ENCODE results near the gene PREX1. TPM values are rescaled to one million over a fixed set of nuclear protein-coding genes. Genes with fewer than 3 reads are reported as not detected.

Gene PREX1
- polyA plus RNA-seq, 1 donor (not counting 4 experiments of a cell fraction or from before 2014, with no cell fraction given): 0.22 TPM

DNA sequence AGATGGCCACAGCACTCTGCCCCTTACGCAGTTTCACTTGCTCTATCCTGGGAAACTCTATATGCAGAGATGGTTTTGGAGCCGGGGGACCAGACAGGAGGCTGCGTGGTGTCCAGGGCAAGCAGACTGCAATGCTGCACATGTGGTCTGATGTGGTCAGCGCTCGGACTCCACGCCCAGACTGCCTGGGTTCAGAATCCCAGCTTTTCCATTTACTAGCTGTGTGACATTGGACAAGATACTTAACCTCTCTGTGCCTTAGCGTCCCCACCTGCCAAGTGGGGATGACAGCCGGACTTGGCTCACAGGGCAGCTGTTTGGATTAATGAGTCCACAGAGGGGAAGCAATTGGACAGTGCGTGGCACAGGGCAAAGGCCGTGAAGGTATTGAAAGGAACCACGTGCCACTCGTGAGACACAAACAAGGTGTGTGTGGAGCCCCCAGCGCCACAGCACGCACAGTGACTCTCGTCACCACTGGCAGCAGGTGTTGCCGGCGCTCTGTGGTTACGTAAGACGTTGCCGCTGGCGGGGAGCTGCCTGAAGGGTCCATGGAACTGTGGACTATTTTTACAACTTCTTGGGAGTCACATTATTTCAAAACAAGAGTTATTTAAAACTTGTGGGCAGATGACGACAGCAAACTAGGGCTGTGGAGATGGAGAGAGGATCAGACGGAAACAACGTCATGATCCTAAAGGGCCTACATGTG, 201.4 kb downstream of the PREX1 start:
- Histone ChIP-seq H3K79me2 (ENCODE audit: control insufficient read depth, insufficient read depth, low read length) (no peaks in the 10 kb centered on the region), H3K36me3 (ENCODE audit: control insufficient read depth in 2 of 2, extremely low read depth in 1 of 2, insufficient read depth in 2 of 2, low read length in 2 of 2) (no peaks in the 10 kb centered on the region), H3K9me1 (ENCODE audit: control insufficient read depth, extremely low read depth, insufficient read depth, low read length) (no peaks in the 10 kb centered on the region), H3K4me3 (ENCODE audit: control insufficient read depth in 2 of 3, extremely low read depth in 1 of 3, insufficient read depth in 2 of 3, low read depth in 1 of 3, low read length in 3 of 3) (no peak overlapping the region), H2AFZ (ENCODE audit: control insufficient read depth, low read length) (no peak overlapping the region), H3K4me2 (ENCODE audit: control insufficient read depth, extremely low read depth, insufficient read depth, low read depth, low read length) (no peak overlapping the region), H4K20me1 (ENCODE audit: control insufficient read depth, extremely low read depth, insufficient read depth, low read length) (no peaks in the 10 kb centered on the region), H3K27ac (ENCODE audit: control insufficient read depth, insufficient read depth, low read length) (no peak overlapping the region), H3K4me1 (ENCODE audit: control insufficient read depth, extremely low read depth, insufficient read depth, low read length) (peaks cover 5% of the 10 kb centered on the region), H3K27me3 (ENCODE audit: control insufficient read depth, extremely low read depth, insufficient read depth, low read length) (no peaks in the 10 kb centered on the region), H3K9me3 (ENCODE audit: control insufficient read depth, low read depth, low read length) (no peaks in the 10 kb centered on the region), H3K9ac (ENCODE audit: control insufficient read depth, extremely low read depth, insufficient read depth, low read length) (no peak overlapping the region)
- TF ChIP-seq EZH2 (IDR thresholded peaks at IDR 0.05; ENCODE audit: low read length) (no peak), CTCF (optimal IDR thresholded peaks at IDR 0.05 in 1 of 3, IDR thresholded peaks at IDR 0.05 in 1 of 3, conservative IDR thresholded peaks at IDR 0.05 in 1 of 3; ENCODE audit: extremely low read depth in 1 of 3, insufficient read depth in 2 of 3, low read length in 3 of 3) (no peak)
- dilution Hi-C loops (cut with MboI; ENCODE audit: extremely low pct_ligation_motif_present, low sequenced_read_pairs): no loop called here
- DNase-seq (ENCODE audit: low read depth, low spot score) (no peak), FAIRE-seq (no peak)

GRCh38 chr20:48625136-48625900, 202.5 kb downstream of the PREX1 start:
- Histone ChIP-seq H3K27me3 (ENCODE audit: control insufficient read depth, extremely low read depth, insufficient read depth, low read length) (no peaks in the 10 kb centered on the region), H3K79me2 (ENCODE audit: control insufficient read depth, insufficient read depth, low read length) (no peaks in the 10 kb centered on the region), H3K4me1 (ENCODE audit: control insufficient read depth, extremely low read depth, insufficient read depth, low read length) (peaks cover 14% of the 10 kb centered on the region), H3K27ac (ENCODE audit: control insufficient read depth, insufficient read depth, low read length) (no peak overlapping the region), H2AFZ (ENCODE audit: control insufficient read depth, low read length) (no peak overlapping the region), H3K4me2 (ENCODE audit: control insufficient read depth, extremely low read depth, insufficient read depth, low read depth, low read length) (no peak overlapping the region), H3K36me3 (ENCODE audit: control insufficient read depth in 2 of 2, extremely low read depth in 1 of 2, insufficient read depth in 2 of 2, low read length in 2 of 2) (no peaks in the 10 kb centered on the region), H3K9me3 (ENCODE audit: control insufficient read depth, low read depth, low read length) (no peaks in the 10 kb centered on the region), H3K9me1 (ENCODE audit: control insufficient read depth, extremely low read depth, insufficient read depth, low read length) (no peaks in the 10 kb centered on the region), H3K9ac (ENCODE audit: control insufficient read depth, extremely low read depth, insufficient read depth, low read length) (no peak overlapping the region), H4K20me1 (ENCODE audit: control insufficient read depth, extremely low read depth, insufficient read depth, low read length) (no peaks in the 10 kb centered on the region), H3K4me3 (ENCODE audit: control insufficient read depth in 2 of 3, extremely low read depth in 1 of 3, insufficient read depth in 2 of 3, low read depth in 1 of 3, low read length in 3 of 3) (no peak overlapping the region)
- dilution Hi-C loops (cut with MboI; ENCODE audit: extremely low pct_ligation_motif_present, low sequenced_read_pairs): no loop called here
- no peak for FAIRE-seq
- DNase-seq (ENCODE audit: low read depth, low spot score): no peak
- no peak for TF ChIP-seq CTCF (optimal IDR thresholded peaks at IDR 0.05 in 1 of 3, IDR thresholded peaks at IDR 0.05 in 1 of 3, conservative IDR thresholded peaks at IDR 0.05 in 1 of 3; ENCODE audit: extremely low read depth in 1 of 3, insufficient read depth in 2 of 3, low read length in 3 of 3)
- no peak for TF ChIP-seq EZH2 (IDR thresholded peaks at IDR 0.05; ENCODE audit: low read length)
